ENCODE data around the gene IL31RA. TPM values are rescaled to one million over a fixed set of nuclear protein-coding genes. Genes with fewer than 3 reads are reported as not detected.

Gene IL31RA
- total and polyA plus RNA-seq, 2 experiments from 2014 or later, result not detected

GRCh38 chr5:55821731-55822512 lies 29.2 kb upstream of the IL31RA start:
- Histone ChIP-seq H3K9me3 (ENCODE audit: low read depth) (no peaks in the 10 kb centered on the region), H3K27me3 (peaks cover 43% of the 10 kb centered on the region), H3K4me3 (peak overlapping the region; percentile 15), H3K4me1 (ENCODE audit: low read depth) (no peaks in the 10 kb centered on the region), H3K27ac (no peak overlapping the region), H3K36me3 (no peaks in the 10 kb centered on the region)
- TF ChIP-seq CTCF (IDR thresholded peaks at IDR 0.05; ENCODE audit: low read depth, low read length), result no peak
- DNase-seq (ENCODE audit: low read depth in 1 of 2, low spot score in 1 of 2), result peak; percentile 34 to 38

- Histone ChIP-seq H3K27ac (no peak overlapping the region), H3K36me3 (no peaks in the 10 kb centered on the region), H3K4me1 (ENCODE audit: low read depth) (no peaks in the 10 kb centered on the region), H3K27me3 (peaks cover 43% of the 10 kb centered on the region), H3K4me3 (no peak overlapping the region), H3K9me3 (ENCODE audit: low read depth) (no peaks in the 10 kb centered on the region)
- TF ChIP-seq CTCF (IDR thresholded peaks at IDR 0.05; ENCODE audit: low read depth, low read length), result no peak
- DNase-seq (ENCODE audit: low read depth in 1 of 2, low spot score in 1 of 2), result no peak
These were observed 27.9 kb upstream of the IL31RA start for GRCh38 chr5:55823151-55823796.

- no peaks in the 10 kb centered on the region for H3K4me1 ChIP-seq (ENCODE audit: low read depth)
- no peaks in the 10 kb centered on the region for H3K9me3 ChIP-seq (ENCODE audit: low read depth)
- no peak overlapping the region for H3K4me3 ChIP-seq
- TF ChIP-seq CTCF (IDR thresholded peaks at IDR 0.05; ENCODE audit: low read depth, low read length), result no peak
- H3K36me3 ChIP-seq, result no peaks in the 10 kb centered on the region
- no peaks in the 10 kb centered on the region for H3K27me3 ChIP-seq
- no peak for DNase-seq (ENCODE audit: low read depth in 1 of 2, low spot score in 1 of 2)
- H3K27ac ChIP-seq, result no peak overlapping the region
These were observed 21.2 kb upstream of the IL31RA start for GRCh38 chr5:55829956-55830355.

GRCh38 chr5:55832446-55832845 lies 18.7 kb upstream of the IL31RA start:
- H3K36me3 ChIP-seq, result no peaks in the 10 kb centered on the region
- no peak overlapping the region for H3K27ac ChIP-seq
- H3K4me3 ChIP-seq, result no peak overlapping the region
- no peak for DNase-seq (ENCODE audit: low read depth in 1 of 2, low spot score in 1 of 2)
- no peaks in the 10 kb centered on the region for H3K4me1 ChIP-seq (ENCODE audit: low read depth)
- no peak for TF ChIP-seq CTCF (IDR thresholded peaks at IDR 0.05; ENCODE audit: low read depth, low read length)
- no peaks in the 10 kb centered on the region for H3K9me3 ChIP-seq (ENCODE audit: low read depth)
- no peaks in the 10 kb centered on the region for H3K27me3 ChIP-seq

GRCh38 chr5:55836191-55836590 lies 15.0 kb upstream of the IL31RA start:
- H3K4me3 ChIP-seq, result no peak overlapping the region
- no peaks in the 10 kb centered on the region for H3K36me3 ChIP-seq
- no peaks in the 10 kb centered on the region for H3K27me3 ChIP-seq
- H3K9me3 ChIP-seq (ENCODE audit: low read depth), result no peaks in the 10 kb centered on the region
- H3K4me1 ChIP-seq (ENCODE audit: low read depth), result no peaks in the 10 kb centered on the region
- H3K27ac ChIP-seq, result no peak overlapping the region
- peak in 1 of 2 donors; percentile 45 for DNase-seq (ENCODE audit: low read depth in 1 of 2, low spot score in 1 of 2)
- TF ChIP-seq CTCF (IDR thresholded peaks at IDR 0.05; ENCODE audit: low read depth, low read length), result no peak
